ENCODE measurements around the gene DDAH2.

DDAH2 gene

GRCh38 chr6:31728767-31729514 is at the start of gene DDAH2:
DDAH2 (minus strand) TSS chr6:31729299; CDS start chr6:31729161, 138 bp downstream.
- no peak for DNase-seq

GRCh38 chr6:31778193-31778592 is 49.1 kb upstream of the DDAH2 start:
- DNase-seq: no peak

GRCh38 chr6:31777667-31778050 is 48.6 kb upstream of the DDAH2 start:
- DNase-seq: no peak

- peak in 19 of 51 donors; percentile 3 to 61 (median 32) for DNase-seq
Measured at GRCh38 chr6:31776989-31777666, 48.0 kb upstream of the DDAH2 start, which contains the start of gene VWA7. VWA7 (minus strand) TSS chr6:31777328; CDS start chr6:31776779, 549 bp downstream.

GRCh38 chr6:31776485-31776988 is 47.4 kb upstream of the DDAH2 start:
- DNase-seq: peak in 9 of 51 donors; percentile 4 to 56 (median 29)

- no peak for DNase-seq
Measured at GRCh38 chr6:31775633-31776484, 46.8 kb upstream of the DDAH2 start.

- DNase-seq: no peak
Measured at GRCh38 chr6:31775184-31775583, 46.1 kb upstream of the DDAH2 start.

- DNase-seq: no peak
Measured at GRCh38 chr6:31771992-31772358, 42.9 kb upstream of the DDAH2 start.

- no peak for DNase-seq
Measured at GRCh38 chr6:31770860-31771259, 41.8 kb upstream of the DDAH2 start.

GRCh38 chr6:31769684-31770371 is 40.7 kb upstream of the DDAH2 start:
- DNase-seq: peak in 6 of 51 donors; percentile 4 to 29 (median 18)

GRCh38 chr6:31768363-31769257 is 39.5 kb upstream of the DDAH2 start:
- peak in 1 of 51 donors; percentile 8 for DNase-seq

- no peak for DNase-seq
Measured at GRCh38 chr6:31767096-31767645, 38.1 kb upstream of the DDAH2 start.

- DNase-seq: peak in 1 of 51 donors; percentile 8
Measured at GRCh38 chr6:31765910-31766794, 37.1 kb upstream of the DDAH2 start.

GRCh38 chr6:31765559-31765909 is 36.4 kb upstream of the DDAH2 start:
- no peak for DNase-seq

- DNase-seq: no peak
Measured at GRCh38 chr6:31764198-31764597, 35.1 kb upstream of the DDAH2 start.

GRCh38 chr6:31763619-31763940 is 34.5 kb upstream of the DDAH2 start:
- DNase-seq: peak in 10 of 51 donors; percentile 7 to 30 (median 16)

GRCh38 chr6:31762878-31763618 is 33.9 kb upstream of the DDAH2 start:
- DNase-seq: no peak

GRCh38 chr6:31762356-31762755 is 33.3 kb upstream of the DDAH2 start, which contains the start of gene SAPCD1:
SAPCD1 (plus strand) TSS chr6:31762656; CDS start chr6:31763055, 399 bp downstream.
- no peak for DNase-seq

All from hypothalamus (tissue), 51 donors.